GM21825 (cell line): ENCODE measurements around the gene KRTAP13-2.

Source experiments
- ATAC-seq: cut with Tn5 transposase; IDR thresholded peaks from one replicate; pipeline ENCODE4 v1.9.1; 2021; ENCODE audit warnings: mild to moderate bottlenecking, moderate library complexity; ENCODE audit not compliant: unreplicated experiment

The KRTAP13-2 gene

GRCh38 chr21:30326390-30326789 lies 45.7 kb downstream of the KRTAP13-2 start:
- no peak for ATAC-seq
